Non-pigmented ciliary epithelial cell (primary cell): ENCODE results near the gene MEIS1.

ENCODE experiments used
- DNase-seq: peaks from one replicate; pipeline ENCODE4 v3.0.0-alpha.2; 2010; ENCODE audit warnings: low read depth

The MEIS1 gene

DNA sequence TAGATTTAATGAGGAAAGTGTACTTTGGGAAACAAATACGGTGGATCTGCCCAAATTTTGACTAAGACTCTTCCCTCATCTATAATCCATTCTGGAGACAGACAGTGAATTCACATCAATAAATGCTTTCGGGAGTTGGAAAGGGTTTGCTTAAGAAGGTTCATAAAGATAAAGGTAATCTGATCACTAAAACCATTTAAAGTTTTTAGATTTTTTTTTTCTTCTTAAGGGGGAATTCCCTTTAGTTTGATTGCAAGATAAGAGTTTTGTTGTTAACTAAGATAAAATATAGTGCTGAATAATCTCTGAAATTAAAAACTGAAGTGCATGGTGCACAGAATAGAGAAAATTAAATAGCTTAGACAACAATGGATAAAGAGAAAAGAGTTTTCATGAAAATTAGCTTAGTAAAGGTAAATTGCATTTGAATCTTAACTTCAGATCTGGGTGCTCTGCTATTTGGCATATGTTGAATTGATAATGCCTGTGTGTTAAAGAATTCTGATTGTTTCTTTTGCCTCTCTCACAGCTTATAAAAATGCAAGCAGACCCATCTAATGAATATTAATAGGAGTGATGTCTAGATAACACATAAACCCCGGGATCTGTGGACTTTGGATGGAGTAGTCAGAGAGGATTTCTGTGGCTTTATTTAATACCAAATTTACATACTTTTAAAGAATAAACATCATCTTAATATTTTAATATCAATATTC lies 100.8 kb downstream of the MEIS1 start:
- no peak for DNase-seq

DNA sequence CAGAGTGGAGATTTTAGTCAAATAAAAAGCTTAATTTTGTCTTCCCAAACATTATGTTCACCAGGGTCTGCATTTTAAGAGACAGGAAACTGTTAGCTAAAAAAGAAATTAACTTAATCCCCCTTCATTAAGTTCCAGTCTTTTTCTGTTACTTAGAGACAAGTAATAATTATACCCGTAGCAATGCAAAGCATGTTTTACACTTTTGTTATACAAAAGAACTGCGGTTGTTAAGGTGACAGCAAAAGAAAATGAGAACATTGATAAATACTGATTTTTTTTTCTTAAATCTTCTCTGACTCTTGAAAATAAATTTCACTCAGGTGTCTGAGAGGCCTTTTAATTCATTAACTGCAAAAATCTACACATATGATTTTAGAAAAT lies 101.4 kb downstream of the MEIS1 start:
- DNase-seq = no peak

DNA sequence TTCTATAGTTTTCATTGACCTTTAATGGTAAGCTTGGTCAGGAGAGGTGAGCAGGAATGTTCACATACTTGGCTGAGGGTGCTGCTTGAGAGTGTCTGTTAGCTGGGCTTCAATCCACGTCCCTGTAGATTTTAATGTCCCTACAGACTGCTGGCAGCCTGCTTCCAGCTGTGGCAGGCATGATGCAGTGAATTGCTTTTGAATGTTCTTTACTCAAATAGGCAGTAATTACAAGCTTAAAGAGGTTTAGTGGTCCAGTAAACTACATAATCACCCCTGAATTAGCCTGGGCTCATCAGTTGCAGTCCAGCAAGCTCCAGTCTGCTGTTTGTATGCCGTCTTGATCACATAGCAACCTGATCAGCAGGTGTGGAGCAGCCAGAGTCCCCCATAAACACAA lies 102.1 kb downstream of the MEIS1 start:
- DNase-seq = no peak

DNA sequence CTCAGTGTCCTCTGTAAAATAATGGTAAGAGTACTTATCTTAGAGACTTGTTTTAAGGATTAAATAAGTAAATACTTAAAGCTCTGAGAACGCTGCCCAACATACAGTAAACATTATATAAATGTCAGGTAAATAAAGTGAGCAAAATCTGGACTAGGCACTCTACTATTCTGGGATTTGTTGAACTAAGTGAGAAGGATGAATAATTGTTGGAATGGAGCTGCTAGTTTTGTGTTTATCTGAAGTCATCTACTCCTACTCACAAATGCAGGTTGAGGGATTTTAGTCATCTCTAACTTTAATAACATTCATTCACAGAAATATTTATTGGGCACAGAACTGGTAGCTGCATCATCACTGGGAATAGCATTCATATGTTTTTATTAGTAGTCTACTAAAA lies 103.4 kb downstream of the MEIS1 start:
- DNase-seq = no peak

DNA sequence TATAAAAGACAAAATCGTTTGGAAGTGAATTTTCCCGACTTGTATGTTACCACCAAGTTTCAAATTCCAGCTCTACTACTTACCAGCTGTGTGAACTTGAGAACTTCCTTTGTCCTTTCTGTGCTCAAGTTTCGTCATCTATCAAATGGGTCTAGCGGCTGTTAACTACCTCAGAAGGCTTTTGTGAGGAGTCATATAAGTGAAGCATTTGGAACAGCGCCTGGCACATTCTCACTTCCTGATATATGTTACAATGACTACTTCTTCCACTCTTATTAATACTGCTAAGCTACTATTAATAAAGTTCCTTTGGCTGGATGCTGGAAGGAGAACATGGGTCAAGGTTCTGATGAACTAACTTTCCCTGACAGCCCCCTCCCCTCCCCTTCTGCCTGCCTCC lies 104.5 kb downstream of the MEIS1 start:
- peak; percentile 49 for DNase-seq

DNA sequence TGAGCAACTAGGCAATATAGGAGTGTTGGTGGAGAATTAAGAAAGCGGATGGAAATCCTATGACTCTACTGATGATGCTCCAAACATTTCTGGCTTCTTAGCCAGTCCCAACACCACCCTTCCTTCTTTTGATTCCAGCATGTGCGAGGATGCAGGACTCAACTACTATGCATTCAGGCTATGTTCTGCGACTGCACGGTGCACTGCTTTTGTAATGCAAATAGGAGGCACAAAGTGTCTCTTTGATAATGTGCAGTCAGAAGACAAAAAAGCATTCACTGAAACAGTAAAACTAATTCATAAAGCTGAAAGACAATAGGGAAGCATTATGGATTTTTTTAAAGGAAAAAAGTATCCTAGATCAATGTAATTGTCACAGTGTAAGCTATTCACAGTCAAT lies 106.7 kb downstream of the MEIS1 start:
- no peak for DNase-seq

DNA sequence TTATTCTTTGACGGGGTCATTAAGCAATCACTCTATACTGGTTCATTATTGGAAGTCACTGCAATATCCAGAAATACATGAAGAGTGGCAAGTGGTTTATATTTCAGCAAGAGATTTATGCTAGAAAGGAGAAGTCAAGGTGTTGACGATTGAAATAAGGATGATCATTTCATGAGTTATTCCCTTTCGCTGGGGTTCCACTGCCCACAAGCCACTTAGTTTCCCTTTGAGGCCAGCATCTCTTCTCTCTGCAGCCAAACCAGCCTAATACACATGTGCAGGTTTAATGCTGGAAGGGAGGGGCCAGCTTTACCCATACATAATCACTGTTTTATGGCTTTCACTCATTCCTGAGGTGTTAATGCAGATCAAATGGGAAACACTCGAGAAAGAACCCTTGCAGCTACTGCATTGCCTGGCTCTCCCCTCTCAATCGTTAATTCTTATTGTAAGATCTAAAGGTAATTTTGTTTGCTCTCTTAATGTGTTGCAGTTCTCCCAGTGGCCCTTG lies 108.4 kb downstream of the MEIS1 start:
- no peak for DNase-seq

DNA sequence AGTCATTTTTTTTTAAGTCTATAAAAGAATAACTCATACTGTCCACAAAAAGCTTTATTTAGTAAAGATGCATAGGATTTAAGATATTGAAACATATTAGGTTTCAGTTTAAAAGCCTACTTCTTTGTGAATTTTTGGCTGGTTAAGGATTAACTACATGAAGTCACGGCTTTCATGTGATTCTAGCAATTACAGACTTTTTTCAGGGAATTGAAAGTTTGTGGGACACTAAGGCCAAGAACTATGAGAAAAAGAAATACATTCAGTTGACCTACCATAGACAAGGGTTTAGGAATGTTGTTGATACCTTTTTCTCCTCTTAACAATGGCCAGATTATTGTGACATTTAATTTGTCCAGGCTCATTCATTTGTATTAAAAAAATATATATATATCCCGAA lies 109.3 kb downstream of the MEIS1 start:
- DNase-seq = no peak

DNA sequence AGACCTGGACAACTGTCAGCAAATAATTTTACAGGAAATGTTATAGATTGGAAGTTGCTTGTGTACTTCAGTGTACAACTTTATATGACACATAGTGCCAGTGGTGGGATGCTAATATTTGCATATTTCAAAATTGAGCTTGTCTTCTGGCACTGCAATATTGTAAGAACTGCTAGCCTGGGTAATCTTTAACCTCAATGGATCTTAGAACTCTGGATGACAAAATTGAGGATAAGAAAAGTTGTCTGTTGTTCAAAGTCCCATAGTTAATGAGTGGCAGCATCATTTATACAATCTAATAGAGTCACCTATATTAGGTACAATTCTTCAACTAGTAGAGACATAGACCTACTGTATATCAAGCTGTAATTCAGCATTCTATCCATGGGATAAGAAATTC lies 110.3 kb downstream of the MEIS1 start:
- DNase-seq = no peak

DNA sequence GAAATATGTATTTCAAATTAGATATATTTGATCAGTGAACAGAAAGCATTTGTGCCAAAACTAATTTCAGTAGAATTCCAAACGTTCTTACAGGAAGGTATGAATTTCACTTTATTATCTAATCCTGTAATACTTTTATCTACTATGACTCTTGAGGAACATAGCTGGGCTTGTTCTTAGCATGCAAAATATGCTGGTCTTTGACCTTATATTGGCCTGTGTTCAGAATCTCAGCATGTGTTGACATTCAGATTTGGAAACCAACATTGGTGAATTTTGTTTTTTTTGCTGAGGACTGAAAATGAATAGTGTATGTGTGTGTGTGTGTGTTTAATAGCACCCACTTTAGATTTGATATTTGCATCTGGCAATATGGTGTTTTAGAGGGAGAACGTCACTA lies 112.2 kb downstream of the MEIS1 start:
- no peak for DNase-seq

DNA sequence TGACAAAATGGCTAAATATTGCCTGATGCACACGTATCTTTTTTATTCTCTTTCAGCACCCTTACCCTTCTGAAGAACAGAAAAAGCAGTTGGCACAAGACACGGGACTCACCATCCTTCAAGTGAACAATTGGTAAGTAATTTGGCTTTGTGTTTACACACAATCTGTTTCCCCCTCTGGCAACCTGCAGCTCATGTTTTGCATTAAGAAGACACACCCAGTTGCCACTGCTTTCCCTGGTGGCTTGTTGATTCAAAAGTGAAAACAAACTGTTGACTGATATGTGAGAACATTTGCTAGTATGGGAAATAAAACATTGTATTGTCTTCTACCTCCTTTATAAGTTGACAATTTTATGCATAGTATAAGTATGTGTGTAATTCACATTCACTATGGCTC lies 113.0 kb downstream of the MEIS1 start:
- no peak for DNase-seq

DNA sequence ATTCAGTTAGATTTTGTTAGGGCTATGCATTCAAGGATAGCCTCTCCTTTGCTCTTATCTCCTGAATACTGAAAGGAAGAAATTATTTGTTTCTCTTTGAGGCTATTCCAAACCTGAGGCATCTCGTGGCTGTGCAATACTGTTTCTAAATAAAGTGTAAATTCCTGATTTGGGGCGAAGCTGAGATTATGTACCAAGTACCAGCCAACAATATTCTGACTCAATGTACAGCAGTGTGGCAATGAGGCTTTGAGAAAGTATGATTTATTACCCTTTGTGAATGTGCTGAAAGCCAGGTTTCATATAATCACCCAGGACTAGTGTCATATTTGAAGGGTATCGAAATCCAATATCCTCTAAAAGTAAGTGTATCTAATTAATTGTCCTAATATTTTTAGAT lies 113.5 kb downstream of the MEIS1 start:
- DNase-seq = no peak

DNA sequence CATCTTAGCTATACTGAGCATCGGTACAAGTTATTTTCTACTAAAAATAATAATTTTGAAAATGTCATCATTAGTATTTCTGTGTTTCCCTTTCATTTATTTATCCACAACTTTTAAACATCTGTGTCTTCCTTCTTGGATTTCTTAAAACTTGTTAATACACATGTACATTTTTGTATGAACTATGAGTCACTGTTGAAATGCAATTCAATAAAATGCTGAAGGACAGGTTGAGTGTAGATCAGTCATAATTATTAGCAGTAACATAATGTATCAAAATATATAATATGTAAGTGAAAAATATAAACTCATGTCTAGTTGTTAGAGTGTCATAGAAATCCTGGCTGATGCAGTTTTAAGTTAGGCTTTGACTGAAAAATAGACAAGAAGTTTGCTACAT lies 115.9 kb downstream of the MEIS1 start:
- DNase-seq = no peak

DNA sequence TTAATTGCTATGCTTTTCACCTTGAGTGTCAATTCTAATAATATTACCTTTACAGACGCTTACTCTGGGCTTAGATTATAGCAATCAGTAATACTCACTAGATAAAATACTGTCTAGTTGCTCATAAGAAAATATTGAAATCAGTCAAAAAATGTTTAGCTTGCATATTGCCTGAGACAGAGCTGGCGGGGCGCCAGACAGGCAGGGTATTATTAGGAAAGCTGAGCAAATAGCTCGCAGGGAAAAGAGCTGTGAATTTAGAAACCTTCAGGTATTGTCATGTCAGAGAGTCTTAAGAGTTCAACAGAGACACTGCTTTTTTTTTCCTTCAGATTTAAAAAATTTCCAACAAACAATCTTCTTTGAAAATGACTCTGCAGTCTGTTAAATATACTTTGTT lies 118.4 kb downstream of the MEIS1 start:
- no peak for DNase-seq

DNA sequence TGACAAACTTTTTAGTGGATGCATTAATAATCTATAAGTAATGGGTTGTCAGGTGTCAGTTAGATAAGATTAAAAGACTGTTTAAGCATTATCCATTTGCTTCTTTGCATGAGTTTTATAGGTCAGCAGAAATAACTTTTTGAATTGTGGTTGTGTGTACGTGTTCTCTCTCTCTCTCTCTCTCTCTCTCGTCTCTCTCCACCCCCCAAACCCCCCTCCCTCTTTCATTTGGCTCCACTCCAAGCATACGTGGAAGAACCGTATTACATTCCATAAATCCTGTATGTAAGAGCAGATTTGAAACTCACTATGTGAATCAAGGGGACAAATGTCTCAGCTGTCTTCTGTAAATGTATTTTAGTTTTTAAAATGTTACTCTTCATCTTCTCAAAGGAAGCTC lies 120.2 kb downstream of the MEIS1 start:
- no peak for DNase-seq

DNA sequence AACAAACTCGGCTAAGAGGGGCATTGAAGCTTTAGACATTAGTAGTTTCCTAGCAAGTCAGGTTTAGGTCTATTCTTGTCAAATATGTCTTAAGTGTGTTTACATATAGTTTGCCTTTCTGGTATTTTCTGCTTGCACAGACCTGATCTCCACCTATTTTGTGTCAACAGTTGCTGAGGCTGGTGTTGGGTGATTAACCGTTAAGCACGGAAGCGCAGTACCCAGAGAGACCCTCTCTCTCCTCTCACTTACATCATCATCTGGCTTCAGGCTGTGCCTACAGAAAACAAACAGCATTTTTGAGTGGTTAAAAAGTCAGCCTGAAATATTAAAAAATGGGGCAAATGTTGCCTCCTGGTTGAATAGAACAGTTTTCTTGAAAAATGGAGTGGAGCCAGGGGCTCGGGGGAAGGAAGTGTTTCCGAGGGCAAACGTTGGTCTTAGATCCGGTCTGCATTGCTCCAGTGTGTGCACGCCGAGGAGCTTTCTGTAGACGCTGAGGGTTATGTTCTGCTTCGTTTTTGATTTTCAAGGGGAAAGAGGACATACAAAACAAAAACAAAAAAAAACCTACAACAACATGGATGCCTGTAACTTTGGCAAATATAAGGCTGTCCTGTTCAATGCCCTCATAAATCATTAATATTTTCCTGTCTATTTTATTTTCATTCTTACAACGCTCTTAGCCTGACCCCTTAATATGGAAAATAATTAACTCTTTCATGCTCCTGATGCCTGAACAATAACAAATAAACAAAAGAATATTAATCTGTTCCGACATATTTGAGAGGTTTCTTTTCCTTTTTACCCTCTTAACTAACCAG lies 120.8 kb downstream of the MEIS1 start:
- DNase-seq = no peak

DNA sequence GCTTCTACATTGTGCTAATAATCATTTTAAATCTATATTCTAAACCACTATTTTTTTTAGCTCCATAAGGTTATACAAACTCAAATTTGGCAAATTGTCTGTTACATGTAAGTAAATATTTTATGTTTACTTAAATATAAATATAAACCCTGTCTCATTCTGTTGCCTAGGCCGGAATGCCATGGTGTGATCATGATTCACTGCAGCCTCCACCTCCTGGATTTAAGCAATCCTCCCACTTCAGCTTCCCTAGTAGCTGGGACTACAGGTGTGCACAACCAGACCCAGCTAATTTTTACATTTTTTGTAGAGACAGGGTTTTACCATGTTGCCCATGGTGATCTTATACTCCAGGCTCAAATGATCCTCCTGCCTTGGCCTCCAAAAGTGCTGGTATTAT lies 124.7 kb downstream of the MEIS1 start:
- DNase-seq = no peak

DNA sequence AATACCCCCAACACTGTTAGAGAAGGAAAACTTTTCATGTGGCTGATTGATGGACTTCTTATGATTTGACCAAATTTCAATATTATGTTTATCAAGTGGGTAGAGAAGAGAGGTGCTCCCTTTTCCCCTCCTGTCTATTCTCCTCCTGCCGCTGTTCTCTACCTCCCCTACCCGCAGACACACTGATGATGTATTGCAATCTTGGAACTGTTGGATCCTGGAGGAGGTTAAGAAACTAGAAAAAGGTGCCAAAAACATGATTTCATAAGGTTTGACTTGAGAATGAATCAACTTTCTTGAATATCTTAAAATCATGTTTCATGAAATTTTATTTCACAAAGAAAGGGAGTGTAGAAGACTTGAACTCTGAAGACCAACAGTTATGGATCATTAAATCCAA lies 125.8 kb downstream of the MEIS1 start:
- no peak for DNase-seq

DNA sequence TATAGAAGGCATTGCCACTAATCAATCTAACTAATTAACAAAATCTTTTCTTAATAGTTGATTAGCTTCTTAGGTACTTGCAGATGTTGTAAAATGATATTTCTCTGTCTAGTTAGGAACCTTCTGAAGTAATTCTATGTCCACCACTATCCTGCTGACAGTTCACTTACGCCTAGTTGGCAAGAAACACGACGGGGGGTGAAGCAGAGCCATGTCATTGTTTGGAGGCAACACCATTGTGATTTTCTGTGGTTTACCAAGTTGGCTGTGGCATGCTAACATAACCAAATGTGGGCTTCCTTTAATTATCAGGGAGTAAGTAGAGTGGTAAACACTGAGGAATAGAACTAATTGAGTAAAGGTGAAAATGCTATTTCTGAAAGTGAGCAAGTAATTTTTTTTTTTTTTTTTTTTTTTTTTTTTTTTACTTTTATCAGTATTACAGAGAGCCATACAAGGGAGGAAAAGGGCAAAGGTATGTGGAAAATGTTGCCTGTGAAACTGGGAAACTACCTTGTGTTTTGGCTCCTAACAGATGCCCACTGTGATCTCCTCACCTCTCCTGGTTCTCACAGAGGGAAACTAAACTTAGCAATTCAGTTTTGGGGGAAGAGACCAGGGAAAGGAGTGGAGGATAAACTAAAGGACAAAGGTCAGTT lies 126.8 kb downstream of the MEIS1 start:
- no peak for DNase-seq

DNA sequence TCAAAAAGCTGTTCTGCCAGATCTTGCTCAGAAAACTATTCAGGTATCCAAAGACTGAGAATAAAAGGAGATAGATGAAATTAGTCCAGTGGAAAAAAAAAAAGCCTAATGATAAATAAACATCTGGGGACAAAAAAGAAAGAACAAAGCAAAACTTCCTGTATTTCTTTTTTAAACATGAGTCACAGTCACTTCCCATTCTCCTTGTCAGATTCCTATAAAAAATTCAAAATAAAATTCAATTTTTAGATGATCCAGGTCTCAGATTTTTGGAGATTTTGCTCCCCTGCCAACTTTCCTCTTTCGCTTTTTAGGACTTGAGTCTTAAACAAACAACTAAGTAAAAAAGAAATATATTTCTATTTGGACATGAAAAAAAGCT lies 127.4 kb downstream of the MEIS1 start:
- no peak for DNase-seq

DNA sequence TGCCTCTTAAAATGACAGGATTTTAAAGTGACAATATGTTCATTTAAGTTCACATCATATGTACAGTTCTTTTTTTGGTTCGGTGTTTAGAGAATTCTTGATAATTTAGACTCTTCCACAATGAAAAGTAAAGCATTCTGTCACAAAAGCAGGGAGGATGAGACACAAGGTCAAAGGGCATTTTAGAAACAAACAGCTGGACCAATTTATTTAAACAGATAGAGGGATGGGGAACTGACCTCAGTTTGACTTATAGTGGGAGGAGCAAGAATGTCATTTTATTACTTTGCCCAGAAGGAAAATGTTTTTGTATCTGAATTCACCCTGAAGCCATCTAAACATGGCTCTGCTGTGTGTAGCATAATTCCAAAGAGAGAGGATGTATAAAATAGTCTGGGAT lies 128.5 kb downstream of the MEIS1 start:
- DNase-seq = no peak

DNA sequence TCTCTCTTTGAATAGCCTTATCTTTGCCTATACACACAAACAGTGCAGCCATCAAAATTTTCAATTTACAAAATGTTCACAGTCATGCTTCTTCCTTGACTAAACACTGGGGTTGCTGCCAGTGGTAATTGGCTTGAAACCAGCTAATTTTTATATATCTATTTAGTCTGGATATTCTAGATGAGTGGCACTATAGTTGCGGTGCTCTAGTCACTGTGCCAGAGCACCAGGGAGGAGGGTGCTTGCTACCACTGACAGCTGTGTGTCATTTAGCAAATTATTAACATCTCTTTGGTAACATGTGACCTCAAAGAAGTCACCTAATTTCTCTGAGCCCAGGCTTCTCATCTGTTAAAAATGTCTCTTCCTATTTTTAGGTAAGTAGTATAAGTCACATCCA lies 130.4 kb downstream of the MEIS1 start:
- no peak for DNase-seq

DNA sequence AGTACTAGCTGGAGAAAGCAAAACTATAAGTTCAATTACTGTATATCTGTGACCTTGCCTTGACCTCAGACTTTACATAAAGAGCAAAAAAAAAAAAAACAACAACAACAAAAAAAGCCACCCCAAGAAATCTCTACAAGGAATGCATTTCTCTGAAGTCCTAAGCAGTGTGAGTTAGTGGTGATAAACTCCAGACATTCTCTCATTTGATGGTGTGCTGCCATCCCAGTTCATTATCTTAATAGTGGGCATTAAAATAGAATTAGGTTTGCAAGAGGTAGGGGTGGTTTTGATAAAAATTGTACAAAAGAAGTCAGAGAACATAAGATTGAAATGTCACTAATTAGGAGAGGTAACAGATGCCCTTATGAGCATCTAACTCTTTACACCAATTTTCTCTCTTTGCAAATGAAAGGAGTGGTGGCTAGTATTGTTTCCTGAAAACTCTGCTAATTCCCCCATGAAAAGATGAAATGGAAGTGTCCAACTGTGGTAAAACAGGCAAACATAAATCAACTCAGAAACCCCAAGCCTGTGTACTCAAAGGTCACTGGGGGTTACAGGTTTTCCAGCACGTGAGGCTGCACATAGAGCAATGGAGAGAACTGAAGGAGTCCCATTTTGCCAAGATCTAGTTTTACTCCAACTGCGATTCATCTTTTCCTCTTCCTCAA lies 131.9 kb downstream of the MEIS1 start:
- no peak for DNase-seq
